Measurements from ENCODE around the gene TMEM33. TPM values are rescaled to one million over a fixed set of nuclear protein-coding genes. Genes with fewer than 3 reads are reported as not detected.

Gene TMEM33
- total RNA-seq, 3 donors from 2014 or later = 46.0 to 69.1 (median 67.6) TPM

DNA sequence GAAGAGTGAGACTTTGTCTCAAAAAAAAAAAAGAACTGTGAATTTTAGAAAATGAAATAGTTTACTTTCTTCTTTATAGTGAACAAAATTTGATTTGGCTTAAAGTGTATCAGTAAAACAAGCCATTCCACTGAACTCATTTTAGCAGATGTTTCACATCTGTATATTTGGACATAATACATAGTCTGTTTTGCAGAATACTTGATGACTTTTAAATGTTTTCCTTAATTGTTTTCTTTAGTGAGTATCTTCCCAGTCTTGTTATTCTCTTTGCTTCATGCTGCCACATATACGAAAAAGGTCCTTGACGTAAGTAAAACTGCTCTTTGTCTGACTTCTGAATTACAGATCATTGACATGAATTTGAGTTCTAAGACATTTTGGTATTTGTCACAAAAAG is 8.3 kb downstream of the TMEM33 start:
- Histone ChIP-seq H3K4me3 (no peak overlapping the region), H3K4me1 (ENCODE audit: low read depth) (no peaks in the 10 kb centered on the region), H3K36me3 (ENCODE audit: low read depth) (no peaks in the 10 kb centered on the region), H3K9me3 (no peaks in the 10 kb centered on the region)
- TF ChIP-seq, protein P1, sequence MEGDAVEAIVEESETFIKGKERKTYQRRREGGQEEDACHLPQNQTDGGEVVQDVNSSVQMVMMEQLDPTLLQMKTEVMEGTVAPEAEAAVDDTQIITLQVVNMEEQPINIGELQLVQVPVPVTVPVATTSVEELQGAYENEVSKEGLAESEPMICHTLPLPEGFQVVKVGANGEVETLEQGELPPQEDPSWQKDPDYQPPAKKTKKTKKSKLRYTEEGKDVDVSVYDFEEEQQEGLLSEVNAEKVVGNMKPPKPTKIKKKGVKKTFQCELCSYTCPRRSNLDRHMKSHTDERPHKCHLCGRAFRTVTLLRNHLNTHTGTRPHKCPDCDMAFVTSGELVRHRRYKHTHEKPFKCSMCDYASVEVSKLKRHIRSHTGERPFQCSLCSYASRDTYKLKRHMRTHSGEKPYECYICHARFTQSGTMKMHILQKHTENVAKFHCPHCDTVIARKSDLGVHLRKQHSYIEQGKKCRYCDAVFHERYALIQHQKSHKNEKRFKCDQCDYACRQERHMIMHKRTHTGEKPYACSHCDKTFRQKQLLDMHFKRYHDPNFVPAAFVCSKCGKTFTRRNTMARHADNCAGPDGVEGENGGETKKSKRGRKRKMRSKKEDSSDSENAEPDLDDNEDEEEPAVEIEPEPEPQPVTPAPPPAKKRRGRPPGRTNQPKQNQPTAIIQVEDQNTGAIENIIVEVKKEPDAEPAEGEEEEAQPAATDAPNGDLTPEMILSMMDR (IDR thresholded peaks at IDR 0.05) = no peak
- intact Hi-C loops (cut with DNase I, micrococcal nuclease) = no loop called here
- ATAC-seq (no peak), DNase-seq (no peak)

DNA sequence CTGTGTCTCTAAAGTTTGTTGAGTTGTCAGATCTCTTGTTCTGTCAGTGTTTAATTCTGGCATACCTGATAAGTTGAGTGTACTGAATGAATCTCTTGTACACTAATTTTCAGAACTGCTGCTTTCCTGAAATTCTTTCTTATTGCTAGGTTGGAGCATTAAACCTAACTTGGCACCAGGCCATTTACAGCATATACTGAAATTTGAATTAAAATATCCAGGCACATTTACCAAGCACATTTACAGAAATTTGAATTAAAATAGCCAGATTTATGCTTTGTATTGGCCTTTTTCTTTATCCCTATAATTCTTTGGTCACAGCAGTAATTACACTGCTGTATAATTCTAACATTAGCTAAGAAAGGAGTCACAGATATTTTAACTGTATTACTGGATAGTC is 8.9 kb downstream of the TMEM33 start:
- TF ChIP-seq, protein P1 (IDR thresholded peaks at IDR 0.05) = no peak
- DNase-seq (no peak), ATAC-seq (no peak)
- no peaks in the 10 kb centered on the region for H3K4me1 ChIP-seq (ENCODE audit: low read depth)
- H3K4me3 ChIP-seq = no peak overlapping the region
- no peaks in the 10 kb centered on the region for H3K36me3 ChIP-seq (ENCODE audit: low read depth)
- intact Hi-C loops (cut with DNase I, micrococcal nuclease) = no loop called here
- no peaks in the 10 kb centered on the region for H3K9me3 ChIP-seq

- Histone ChIP-seq H3K4me3 (no peak overlapping the region), H3K4me1 (ENCODE audit: low read depth) (no peaks in the 10 kb centered on the region), H3K36me3 (ENCODE audit: low read depth) (no peaks in the 10 kb centered on the region), H3K9me3 (no peaks in the 10 kb centered on the region)
- intact Hi-C loops (cut with DNase I, micrococcal nuclease) = no loop called here
- TF ChIP-seq, protein P1 (IDR thresholded peaks at IDR 0.05) = no peak
- DNase-seq = no peak
- ATAC-seq = no peak
Observed at GRCh38 chr4:41949531-41949930, 14.3 kb downstream of the TMEM33 start.

DNA sequence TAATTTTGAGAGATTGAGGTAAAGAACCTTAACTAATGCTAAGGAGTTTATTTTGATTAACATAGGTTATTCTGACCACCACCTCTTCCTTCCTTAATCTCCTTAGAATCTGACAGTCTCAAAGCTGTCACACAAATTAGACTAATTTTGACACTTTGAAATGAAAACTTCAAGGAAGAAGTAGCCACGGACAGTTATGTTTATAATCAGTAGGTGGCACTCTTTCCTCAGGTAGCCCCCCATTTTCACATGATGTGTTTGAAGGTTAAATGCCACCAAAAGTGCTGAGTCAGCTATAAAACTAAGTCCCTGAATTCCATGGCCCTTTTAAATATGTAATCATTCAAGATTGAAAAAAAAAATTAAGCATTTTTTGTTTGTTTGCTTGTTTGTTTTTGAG is 22.4 kb downstream of the TMEM33 start:
- ATAC-seq = no peak
- Histone ChIP-seq H3K4me1 (ENCODE audit: low read depth) (no peaks in the 10 kb centered on the region), H3K9me3 (no peaks in the 10 kb centered on the region), H3K36me3 (ENCODE audit: low read depth) (no peaks in the 10 kb centered on the region), H3K4me3 (no peak overlapping the region)
- intact Hi-C loops (cut with DNase I, micrococcal nuclease) = no loop called here
- TF ChIP-seq, protein P1 (IDR thresholded peaks at IDR 0.05) = no peak
- DNase-seq = no peak

DNA sequence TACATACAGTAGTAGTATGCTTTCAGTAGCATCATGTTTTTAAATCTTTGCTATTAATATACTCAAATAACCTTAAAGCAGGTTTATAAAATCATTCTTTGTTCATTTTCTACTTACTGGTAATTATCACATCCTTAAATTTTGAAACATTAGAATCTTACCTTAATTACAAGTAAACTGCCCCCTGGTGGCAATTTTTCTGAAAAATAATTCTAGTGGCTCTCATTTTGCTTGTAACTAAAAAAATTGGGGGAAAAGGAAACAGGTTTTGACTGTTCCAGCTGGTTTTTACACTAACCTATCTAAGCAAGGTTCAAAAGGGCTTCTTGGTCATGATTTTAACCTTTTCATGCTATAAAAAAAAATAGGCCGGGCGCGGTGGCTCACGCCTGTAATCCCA is 27.9 kb downstream of the TMEM33 start:
- H3K9me3 ChIP-seq = no peaks in the 10 kb centered on the region
- DNase-seq = peak in 1 of 3 donors; percentile 14
- H3K4me1 ChIP-seq (ENCODE audit: low read depth) = no peaks in the 10 kb centered on the region
- ATAC-seq = no peak
- intact Hi-C loops (cut with DNase I, micrococcal nuclease) = no loop called here
- TF ChIP-seq, protein P1 (IDR thresholded peaks at IDR 0.05) = no peak
- H3K36me3 ChIP-seq (ENCODE audit: low read depth) = no peaks in the 10 kb centered on the region
- no peak overlapping the region for H3K4me3 ChIP-seq

GRCh38 chr4:41964401-41964800 is 29.2 kb downstream of the TMEM33 start:
- no peak for ATAC-seq
- no peak for DNase-seq
- intact Hi-C loops (cut with DNase I, micrococcal nuclease) = no loop called here

More at GRCh38 chr4:41964401-41964800, 29.2 kb downstream of the TMEM33 start:
- Histone ChIP-seq H3K9me3 (peaks cover 4% of the 10 kb centered on the region), H3K4me3 (no peak overlapping the region), H3K36me3 (ENCODE audit: low read depth) (no peaks in the 10 kb centered on the region), H3K4me1 (ENCODE audit: low read depth) (no peaks in the 10 kb centered on the region)
- TF ChIP-seq, protein P1 (IDR thresholded peaks at IDR 0.05) = no peak
